ENCODE data around the gene BSND.
"Not testable (repeated sequence)": the region's sequence is repeated elsewhere in the genome, so short reads cannot be mapped to it uniquely, and the experiment has no call there.

BSND gene

GRCh38 chr1:55021942-55022546 lies 23.3 kb downstream of the BSND start:
- peak; percentile 28 for DNase-seq (ENCODE audit: low read depth)

- not testable (repeated sequence) for DNase-seq (ENCODE audit: low read depth)
Measured at GRCh38 chr1:55024163-55024562, 25.4 kb downstream of the BSND start.

GRCh38 chr1:55026682-55027081 lies 27.9 kb downstream of the BSND start:
- DNase-seq (ENCODE audit: low read depth): not testable (repeated sequence)

- DNase-seq (ENCODE audit: low read depth): not testable (repeated sequence)
Measured at GRCh38 chr1:55031098-55031497, 32.4 kb downstream of the BSND start.

GRCh38 chr1:55033265-55033614 lies 34.5 kb downstream of the BSND start:
- no peak for DNase-seq (ENCODE audit: low read depth)

- no peak for DNase-seq (ENCODE audit: low read depth)
Measured at GRCh38 chr1:55034476-55035133, 35.9 kb downstream of the BSND start.

GRCh38 chr1:55035904-55036303 lies 37.2 kb downstream of the BSND start:
- DNase-seq (ENCODE audit: low read depth): no peak

GRCh38 chr1:55037733-55038551 lies 39.2 kb downstream of the BSND start:
- DNase-seq (ENCODE audit: low read depth): no peak

GRCh38 chr1:55038552-55038838 lies 39.8 kb downstream of the BSND start:
- no peak for DNase-seq (ENCODE audit: low read depth)

- DNase-seq (ENCODE audit: low read depth): no peak
Measured at GRCh38 chr1:55038974-55039341, 40.2 kb downstream of the BSND start.

- DNase-seq (ENCODE audit: low read depth): no peak
Measured at GRCh38 chr1:55039342-55040082, 40.8 kb downstream of the BSND start, which contains the start of gene PCSK9. TSS of gene PCSK9 (plus strand) at chr1:55039548. CDS start at chr1:55039838, 290 bp downstream.

GRCh38 chr1:55040083-55040932 lies 41.6 kb downstream of the BSND start:
- no peak for DNase-seq (ENCODE audit: low read depth)

- DNase-seq (ENCODE audit: low read depth): no peak
Measured at GRCh38 chr1:55040933-55041494, 42.3 kb downstream of the BSND start.

- no peak for DNase-seq (ENCODE audit: low read depth)
Measured at GRCh38 chr1:55041613-55042012, 42.9 kb downstream of the BSND start.

- DNase-seq (ENCODE audit: low read depth): no peak
Measured at GRCh38 chr1:55043011-55043410, 44.3 kb downstream of the BSND start.

- no peak for DNase-seq (ENCODE audit: low read depth)
Measured at GRCh38 chr1:55043726-55044125, 45.0 kb downstream of the BSND start.

- no peak for DNase-seq (ENCODE audit: low read depth)
Measured at GRCh38 chr1:55044617-55045397, 46.1 kb downstream of the BSND start.

GRCh38 chr1:55045430-55045829 lies 46.7 kb downstream of the BSND start:
- DNase-seq (ENCODE audit: low read depth): no peak

GRCh38 chr1:55046871-55047270 lies 48.1 kb downstream of the BSND start:
- DNase-seq (ENCODE audit: low read depth): no peak

GRCh38 chr1:55047611-55048010 lies 48.9 kb downstream of the BSND start:
- DNase-seq (ENCODE audit: low read depth): no peak
